ENCODE measurements around the gene PTCH1.

DNA sequence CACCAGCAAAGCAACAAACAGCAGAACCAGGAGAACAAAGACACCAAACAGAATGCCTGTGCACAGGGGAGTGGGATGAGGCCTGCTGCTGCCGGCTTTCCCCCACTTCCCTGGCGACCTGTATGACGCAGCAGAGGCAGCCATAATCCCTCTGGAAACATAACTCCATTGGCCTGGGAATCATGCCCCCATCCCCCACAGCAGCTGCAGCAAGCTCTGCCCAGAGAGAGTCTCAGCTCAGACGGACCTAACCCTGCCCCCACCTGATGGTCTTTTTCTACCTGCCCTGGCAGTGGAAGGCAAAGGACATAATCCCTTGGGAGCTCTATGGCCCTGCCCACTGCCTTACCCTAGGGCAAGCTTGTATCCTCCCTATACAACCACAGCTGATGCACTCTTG, 117.5 kb downstream of the PTCH1 start:
- TF ChIP-seq CTCF (conservative IDR thresholded peaks at IDR 0.05 in 1 of 2, IDR thresholded peaks at IDR 0.05 in 1 of 2; ENCODE audit: low read depth in 1 of 2, low read length in 2 of 2) (no peak), EZH2 (IDR thresholded peaks at IDR 0.05; ENCODE audit: low read length, missing control alignments) (no peak)

Measured in fibroblast of lung (primary cell).